Activated naive CD8-positive, alpha-beta T cell (primary cell): Measurements from ENCODE around the gene OSBPL3.
A peak's percentile ranks its signal among the peaks of the same experiment; 100 is the strongest.

Experiments
- H3K27ac Mint-ChIP-seq: one replicate; pipeline ENCODE4 v1.8.0; 2021; ENCODE audit warnings: mixed read lengths
- H3K27me3 Mint-ChIP-seq: one replicate; pipeline ENCODE4 v1.8.0; 2021; ENCODE audit warnings: mixed read lengths
- H3K36me3 Mint-ChIP-seq: one replicate; pipeline ENCODE4 v1.8.0; 2021; ENCODE audit warnings: mixed read lengths
- H3K4me1 Mint-ChIP-seq: one replicate; pipeline ENCODE4 v1.8.0; 2021; ENCODE audit warnings: low read depth, mixed read lengths
- H3K4me3 Mint-ChIP-seq: one replicate; pipeline ENCODE4 v1.8.0; 2021; ENCODE audit warnings: mild to moderate bottlenecking, mixed read lengths
- H3K9me3 Mint-ChIP-seq: one replicate; pipeline ENCODE4 v1.8.0; 2021; ENCODE audit warnings: low read depth, mixed read lengths

The OSBPL3 gene

GRCh38 chr7:24769014-24769830 is 210.8 kb downstream of the OSBPL3 start:
- peaks cover 9% of the 10 kb centered on the region for H3K9me3 Mint-ChIP-seq
- peaks cover 3% of the 10 kb centered on the region for H3K27me3 Mint-ChIP-seq
- no peaks in the 10 kb centered on the region for H3K4me1 Mint-ChIP-seq
- peaks cover 9% of the 10 kb centered on the region for H3K36me3 Mint-ChIP-seq
- H3K27ac Mint-ChIP-seq, result no peak overlapping the region
- no peak overlapping the region for H3K4me3 Mint-ChIP-seq

- peaks cover 5% of the 10 kb centered on the region for H3K27me3 Mint-ChIP-seq
- no peak overlapping the region for H3K27ac Mint-ChIP-seq
- peaks cover 9% of the 10 kb centered on the region for H3K36me3 Mint-ChIP-seq
- no peak overlapping the region for H3K4me3 Mint-ChIP-seq
- peaks cover 9% of the 10 kb centered on the region for H3K9me3 Mint-ChIP-seq
- no peaks in the 10 kb centered on the region for H3K4me1 Mint-ChIP-seq
These were observed 212.0 kb downstream of the OSBPL3 start for GRCh38 chr7:24767878-24768569.

GRCh38 chr7:24764972-24765744 is 214.8 kb downstream of the OSBPL3 start:
- H3K36me3 Mint-ChIP-seq, result peaks cover 4% of the 10 kb centered on the region
- H3K4me3 Mint-ChIP-seq, result no peak overlapping the region
- H3K27me3 Mint-ChIP-seq, result peaks cover 12% of the 10 kb centered on the region
- H3K27ac Mint-ChIP-seq, result no peak overlapping the region
- no peaks in the 10 kb centered on the region for H3K4me1 Mint-ChIP-seq
- peaks cover 5% of the 10 kb centered on the region for H3K9me3 Mint-ChIP-seq

DNA sequence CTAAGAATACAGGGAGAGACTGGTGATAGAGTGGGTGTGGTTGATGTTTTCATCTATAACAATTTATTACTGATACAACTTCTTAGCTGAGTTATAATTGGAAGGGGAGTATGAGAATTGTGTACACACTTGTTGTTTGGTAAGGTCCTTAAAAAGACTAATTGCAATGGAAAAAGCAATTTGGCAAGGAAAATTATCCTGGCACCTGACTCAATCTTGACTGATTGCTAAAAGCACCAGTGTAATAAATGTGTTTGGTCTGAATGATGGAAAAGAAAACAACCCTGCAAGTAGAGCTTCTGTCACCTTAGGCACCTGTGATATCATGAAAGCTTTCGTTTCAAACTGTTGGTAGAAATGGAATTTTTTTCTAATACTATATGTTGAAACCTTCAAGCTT is 216.0 kb downstream of the OSBPL3 start:
- peaks cover 4% of the 10 kb centered on the region for H3K36me3 Mint-ChIP-seq
- H3K4me1 Mint-ChIP-seq, result no peaks in the 10 kb centered on the region
- H3K27me3 Mint-ChIP-seq, result peaks cover 20% of the 10 kb centered on the region
- no peak overlapping the region for H3K4me3 Mint-ChIP-seq
- peaks cover 5% of the 10 kb centered on the region for H3K9me3 Mint-ChIP-seq
- H3K27ac Mint-ChIP-seq, result no peak overlapping the region

GRCh38 chr7:24763303-24763901 is 216.6 kb downstream of the OSBPL3 start:
- peaks cover 4% of the 10 kb centered on the region for H3K36me3 Mint-ChIP-seq
- peaks cover 26% of the 10 kb centered on the region for H3K27me3 Mint-ChIP-seq
- peaks cover 5% of the 10 kb centered on the region for H3K9me3 Mint-ChIP-seq

DNA sequence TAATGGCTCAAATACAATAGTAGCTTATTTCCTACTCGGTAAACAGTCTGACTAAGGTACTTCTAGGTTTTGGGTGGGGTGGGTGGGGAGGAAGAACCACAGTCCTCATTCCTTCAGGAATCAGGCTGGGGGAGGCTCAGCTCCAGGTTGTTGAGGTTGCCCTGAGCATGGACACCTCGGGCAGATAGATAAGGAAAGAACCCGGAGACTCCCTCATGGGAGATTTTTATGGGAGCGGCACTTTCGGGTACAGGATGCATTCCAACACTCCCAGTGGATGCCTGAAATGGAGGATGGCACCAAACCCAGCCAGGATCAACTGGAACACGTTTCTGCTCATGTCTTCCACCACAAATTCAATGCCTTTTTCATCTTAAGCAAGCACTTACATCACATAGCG is 217.2 kb downstream of the OSBPL3 start:
- peaks cover 4% of the 10 kb centered on the region for H3K4me1 Mint-ChIP-seq
- H3K27me3 Mint-ChIP-seq, result peaks cover 32% of the 10 kb centered on the region
- H3K36me3 Mint-ChIP-seq, result peaks cover 4% of the 10 kb centered on the region
- H3K4me3 Mint-ChIP-seq, result no peak overlapping the region
- peaks cover 5% of the 10 kb centered on the region for H3K9me3 Mint-ChIP-seq
- H3K27ac Mint-ChIP-seq, result no peak overlapping the region

More at GRCh38 chr7:24763303-24763901, 216.6 kb downstream of the OSBPL3 start:
- Mint-ChIP-seq H3K4me1 (no peaks in the 10 kb centered on the region), H3K27ac (no peak overlapping the region), H3K4me3 (no peak overlapping the region)

DNA sequence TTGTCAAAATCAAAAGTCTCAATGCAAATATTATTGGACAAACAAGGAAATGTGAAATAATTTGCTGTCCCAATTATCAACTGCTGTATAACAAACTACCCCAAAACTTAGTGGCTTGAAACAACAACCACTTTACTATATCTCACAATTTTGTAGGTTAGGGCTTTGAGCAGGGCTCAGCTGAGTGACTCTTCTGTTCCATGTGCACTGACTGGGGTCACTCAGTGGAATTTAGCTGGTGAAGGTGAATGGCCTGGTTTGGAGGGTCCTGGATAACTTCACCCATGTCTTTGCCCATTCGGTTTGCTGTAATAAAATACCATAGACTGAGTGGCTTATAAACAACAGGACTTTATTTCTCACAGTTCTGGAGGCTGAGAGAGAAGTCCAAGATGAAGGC is 219.0 kb downstream of the OSBPL3 start:
- Mint-ChIP-seq H3K4me3 (no peak overlapping the region), H3K9me3 (peaks cover 5% of the 10 kb centered on the region), H3K27ac (no peak overlapping the region), H3K27me3 (peaks cover 31% of the 10 kb centered on the region), H3K36me3 (peaks cover 4% of the 10 kb centered on the region), H3K4me1 (peaks cover 13% of the 10 kb centered on the region)

DNA sequence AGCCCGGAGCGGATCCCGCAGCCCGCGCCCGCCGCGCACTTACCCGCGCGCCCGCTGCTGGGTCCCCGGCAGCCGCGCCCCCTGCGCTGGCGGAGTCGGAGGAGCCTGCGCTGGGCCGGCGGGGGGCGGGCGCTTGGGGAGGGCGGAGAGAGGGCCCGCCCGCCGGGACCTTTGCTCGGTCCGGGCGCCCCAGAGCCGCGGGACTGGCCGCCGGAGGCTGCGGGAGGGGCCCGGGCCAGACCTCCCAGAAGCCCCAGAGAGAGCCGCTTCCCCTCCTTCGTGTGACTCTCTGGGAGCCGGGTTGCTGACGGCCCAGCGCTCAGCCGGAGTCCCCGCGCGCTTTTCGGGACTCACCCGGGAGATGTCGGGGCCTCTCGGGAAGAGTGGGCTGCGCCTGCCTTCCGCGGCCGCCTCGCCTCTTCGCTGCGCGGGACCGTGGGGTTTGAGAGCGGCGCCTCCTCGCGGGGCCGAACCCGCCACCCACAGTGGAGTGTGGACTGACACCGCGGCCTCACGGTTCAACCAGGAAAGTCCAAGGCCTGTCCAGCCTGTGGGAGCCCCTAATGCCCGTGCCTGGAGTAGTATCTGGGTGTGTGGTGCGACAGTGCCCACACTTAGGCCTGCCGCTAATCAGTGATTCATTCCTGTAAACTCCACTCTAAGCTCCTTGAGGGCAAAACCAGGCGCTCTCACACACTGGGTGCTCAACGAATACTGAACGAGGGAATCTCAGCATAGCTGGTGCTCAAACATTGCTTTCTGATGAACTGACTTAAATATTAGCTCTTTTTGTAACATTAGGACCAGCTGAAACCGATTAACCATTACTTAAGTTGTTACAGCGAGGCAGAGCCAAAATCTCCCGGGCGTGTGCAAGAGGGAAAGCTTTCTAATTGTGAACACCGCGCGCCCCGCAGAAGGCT is 222.4 kb downstream of the OSBPL3 start, which contains the start of gene GSDME:
Gene GSDME (minus strand): TSS at position 112 of the 923 bp plus-strand sequence. CDS start 7,690 bp downstream, outside the sequence.
- Mint-ChIP-seq H3K36me3 (peaks cover 6% of the 10 kb centered on the region), H3K9me3 (peaks cover 5% of the 10 kb centered on the region), H3K4me1 (peaks cover 29% of the 10 kb centered on the region), H3K27me3 (peaks cover 30% of the 10 kb centered on the region), H3K4me3 (peak within 1 kb of the TSS; percentile 84), H3K27ac (peak within 1 kb of the TSS; percentile 46)

DNA sequence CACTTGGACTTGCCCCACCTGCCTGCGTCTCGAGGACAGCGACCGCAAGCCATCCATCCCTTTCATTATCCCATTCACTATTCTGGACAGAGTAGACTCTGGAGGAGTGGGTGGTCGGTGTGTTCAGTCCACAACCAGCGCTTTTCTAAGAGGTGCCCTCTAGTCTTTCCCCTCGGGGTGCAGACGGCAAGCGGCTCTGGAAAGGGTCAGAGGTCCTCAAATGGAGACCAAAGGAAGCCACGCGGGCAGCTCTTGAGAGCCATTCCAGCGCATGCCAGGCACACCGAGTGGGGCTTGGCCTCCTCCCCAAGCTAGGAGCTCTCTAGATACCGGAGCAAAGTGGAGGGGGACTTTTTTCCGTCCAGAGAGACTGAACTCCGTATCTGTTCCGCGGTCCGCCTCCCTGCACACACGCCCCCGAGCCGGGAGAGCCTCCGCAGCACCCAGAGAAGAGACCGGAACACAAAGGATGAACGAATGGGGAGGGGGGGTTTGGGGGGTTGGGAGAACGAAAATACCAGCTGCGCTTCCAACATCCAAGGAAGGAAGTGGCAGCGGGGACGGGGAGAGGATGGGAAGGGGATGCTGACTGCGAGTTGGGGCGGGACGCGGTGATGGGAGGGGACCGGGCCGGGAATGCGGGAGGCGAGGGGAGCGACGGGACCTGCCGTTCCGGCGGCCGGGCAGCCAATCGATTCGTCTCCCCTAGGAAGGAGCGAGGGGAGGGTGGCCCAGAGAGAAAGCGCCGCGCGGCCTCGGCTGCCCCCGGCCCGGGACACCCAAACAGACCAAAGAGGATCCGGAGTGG is 223.2 kb downstream of the OSBPL3 start:
- peaks cover 6% of the 10 kb centered on the region for H3K36me3 Mint-ChIP-seq
- peak overlapping the region; percentile 84 for H3K4me3 Mint-ChIP-seq
- peak overlapping the region; percentile 46 for H3K27ac Mint-ChIP-seq
- peaks cover 30% of the 10 kb centered on the region for H3K27me3 Mint-ChIP-seq
- H3K4me1 Mint-ChIP-seq, result peaks cover 29% of the 10 kb centered on the region
- H3K9me3 Mint-ChIP-seq, result peaks cover 5% of the 10 kb centered on the region

DNA sequence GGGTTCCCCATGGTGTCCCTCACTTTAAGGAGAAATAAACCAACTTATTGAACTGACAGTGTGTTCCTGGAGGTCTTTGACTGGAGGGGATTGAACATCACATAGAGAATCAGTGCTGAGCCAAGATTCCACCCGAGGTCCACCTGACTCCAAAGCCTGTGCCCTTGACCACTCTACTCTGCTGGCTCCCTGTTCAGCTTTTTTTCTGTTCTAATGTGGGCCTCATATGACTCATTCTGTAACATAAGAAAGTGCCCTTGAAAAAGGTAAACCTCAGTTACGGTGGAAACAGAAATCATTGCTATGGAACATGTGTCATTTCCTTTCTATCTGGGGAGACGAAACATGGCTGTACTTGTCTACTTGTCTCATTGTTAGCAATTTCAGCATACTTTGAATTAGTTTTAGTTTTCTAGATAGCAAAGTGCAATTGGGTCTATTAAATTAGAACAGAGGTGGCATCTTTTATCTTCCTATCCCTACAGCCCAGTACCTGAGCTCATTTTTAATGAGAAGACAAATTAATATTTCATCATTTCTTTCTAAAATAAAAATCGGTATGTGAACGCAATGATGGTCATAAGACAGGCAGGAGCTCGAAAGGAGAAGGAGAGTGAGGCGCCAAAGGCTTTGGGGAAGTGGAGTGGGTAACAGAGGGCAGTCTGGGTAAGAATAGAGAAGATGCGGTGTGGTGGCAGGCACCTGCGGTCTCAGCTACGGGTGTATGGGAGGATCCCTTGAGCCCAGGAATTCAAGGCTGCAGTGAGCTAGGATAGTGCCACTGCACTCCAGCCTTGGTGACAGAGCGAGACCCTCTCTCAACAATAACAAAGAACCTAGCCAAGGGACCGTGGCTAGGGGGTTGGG is 224.2 kb downstream of the OSBPL3 start:
- H3K36me3 Mint-ChIP-seq, result peaks cover 2% of the 10 kb centered on the region
- H3K27ac Mint-ChIP-seq, result peak overlapping the region; percentile 46
- H3K4me1 Mint-ChIP-seq, result peaks cover 29% of the 10 kb centered on the region
- H3K27me3 Mint-ChIP-seq, result peaks cover 24% of the 10 kb centered on the region
- no peaks in the 10 kb centered on the region for H3K9me3 Mint-ChIP-seq
- peak overlapping the region; percentile 84 for H3K4me3 Mint-ChIP-seq

DNA sequence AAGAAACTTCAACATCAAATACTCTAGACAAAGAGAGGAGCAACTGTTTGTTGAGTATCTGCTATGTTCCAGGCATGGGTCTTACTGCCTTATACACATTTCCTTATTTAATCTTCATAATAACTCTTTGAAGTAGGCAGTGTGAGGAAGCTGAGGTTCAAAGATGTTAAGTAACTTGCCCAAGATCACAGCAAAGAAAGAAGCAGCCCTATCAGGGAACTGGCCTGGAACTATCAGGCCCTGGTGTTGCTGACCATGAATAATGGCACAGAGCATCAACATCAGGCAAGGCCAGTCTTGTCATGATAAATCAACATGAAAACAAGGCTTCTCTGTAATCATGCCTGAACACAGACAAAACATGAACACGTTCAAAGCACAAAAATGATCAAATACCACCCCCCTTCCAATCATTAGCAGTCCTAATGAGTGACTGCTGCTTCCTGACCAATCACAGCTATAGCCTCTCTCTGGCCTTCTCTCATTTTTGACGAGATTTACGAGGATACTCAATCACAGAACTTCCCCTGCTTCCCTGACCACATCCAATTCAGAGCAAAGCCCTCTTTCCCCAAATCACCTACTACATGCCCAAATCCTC is 225.0 kb downstream of the OSBPL3 start:
- Mint-ChIP-seq H3K36me3 (peaks cover 2% of the 10 kb centered on the region), H3K4me3 (peak overlapping the region; percentile 84), H3K4me1 (peaks cover 29% of the 10 kb centered on the region), H3K9me3 (no peaks in the 10 kb centered on the region), H3K27me3 (peaks cover 22% of the 10 kb centered on the region), H3K27ac (peak overlapping the region; percentile 8)
